GM18519 (cell line): ENCODE data around the gene WNT11.

Experiments
- ATAC-seq: cut with Tn5 transposase; IDR thresholded peaks from one replicate; pipeline ENCODE4 v1.9.1; 2021; ENCODE audit warnings: mild to moderate bottlenecking, moderate library complexity; ENCODE audit not compliant: unreplicated experiment, low FRiP score

The WNT11 gene

GRCh38 chr11:76140912-76141574 lies 65.3 kb downstream of the WNT11 start:
- ATAC-seq: no peak

- ATAC-seq: no peak
Measured at GRCh38 chr11:76139314-76139713, 67.0 kb downstream of the WNT11 start.
